HepG2 (cell line): Measurements from ENCODE around the gene TNFAIP8L2. TPM values are rescaled to one million over a fixed set of nuclear protein-coding genes. Genes with fewer than 3 reads are reported as not detected.
A peak's percentile ranks its signal among the peaks of the same experiment; 100 is the strongest.

ENCODE experiments used
- CEBPG ChIP-seq: IDR thresholded peaks from 2 replicates; pipeline ENCODE4 v1.6.1; 2016
- FOSL2 ChIP-seq: sonication (generic); formaldehyde crosslinking; IDR thresholded peaks from 2 replicates; pipeline ENCODE4 v1.4.0; 2020; ENCODE audit warnings: missing genetic modification reagents
- HES4 ChIP-seq: sonication (generic); formaldehyde crosslinking; IDR thresholded peaks from 2 replicates; pipeline ENCODE4 v1.9.0; 2021; ENCODE audit warnings: mild to moderate bottlenecking, missing genetic modification reagents, borderline replicate concordance
- HOXD1 ChIP-seq: sonication (generic); formaldehyde crosslinking; IDR thresholded peaks from 2 replicates; pipeline ENCODE4 v1.5.0; 2020; ENCODE audit warnings: missing genetic modification reagents
- NR2C2 ChIP-seq: sonication (generic); formaldehyde crosslinking; IDR thresholded peaks from 2 replicates; pipeline ENCODE4 v1.4.0; 2020; ENCODE audit warnings: missing genetic modification reagents, mild to moderate bottlenecking, moderate library complexity, borderline replicate concordance
- NRL ChIP-seq: sonication (generic); formaldehyde crosslinking; IDR thresholded peaks from 2 replicates; pipeline ENCODE4 v1.5.0; 2020; ENCODE audit warnings: missing genetic modification reagents, mild to moderate bottlenecking, moderate library complexity, borderline replicate concordance
- SNRNP70 ChIP-seq: fragments of 200-400 bp; formaldehyde crosslinking; IDR thresholded peaks from 2 replicates; pipeline ENCODE4 v1.6.1; 2017; ENCODE audit warnings: mild to moderate bottlenecking, low read depth, low read length, moderate library complexity
- ZNF101 ChIP-seq: sonication (generic); formaldehyde crosslinking; IDR thresholded peaks from 2 replicates; pipeline ENCODE4 v1.4.0; 2020; ENCODE audit warnings: mild to moderate bottlenecking, low read depth, missing genetic modification reagents, borderline replicate concordance
- ZNF24 ChIP-seq: fragments of 450-650 bp; IDR thresholded peaks from 2 replicates; pipeline ENCODE4 v1.6.1; 2017; ENCODE audit warnings: antibody characterized with exemption, mild to moderate bottlenecking
- ZNF30 ChIP-seq: sonication (generic); formaldehyde crosslinking; IDR thresholded peaks from 2 replicates; pipeline ENCODE4 v1.5.0; 2020; ENCODE audit warnings: mild to moderate bottlenecking, missing genetic modification reagents
- ZNF430 ChIP-seq: sonication (generic); formaldehyde crosslinking; IDR thresholded peaks from 2 replicates; pipeline ENCODE4 v1.9.0; 2021; ENCODE audit warnings: mild to moderate bottlenecking, missing genetic modification reagents
- ZNF569 ChIP-seq: sonication (generic); formaldehyde crosslinking; IDR thresholded peaks from 2 replicates; pipeline ENCODE4 v1.5.0; 2020; ENCODE audit warnings: mild to moderate bottlenecking, missing genetic modification reagents, moderate library complexity, borderline replicate concordance
- ZNF850 ChIP-seq: sonication (generic); formaldehyde crosslinking; conservative IDR thresholded peaks from 2 replicates; pipeline ENCODE4 v1.9.0; 2021; ENCODE audit warnings: mild to moderate bottlenecking, missing genetic modification reagents
- ZSCAN22 ChIP-seq: sonication (generic); formaldehyde crosslinking; IDR thresholded peaks from 2 replicates; pipeline ENCODE4 v1.4.0; 2020; ENCODE audit warnings: mild to moderate bottlenecking, missing genetic modification reagents
- polyA plus RNA-seq, 8 experiments: library from polyadenylated mRNA; depleted of rRNA in 3 of 8; stranded (reverse) in 7 of 8; unstranded in 1 of 8; fragments of >200 nt; fragmentation: Illumina TruSeq in 4 of 8; extraction: Trizol in 4 of 8; gene quantifications; 2 replicates each; pipeline versions ENCODE4 v1.2.1 to v1.2.3, GENCODE V29; 2011 to 2016; ENCODE audit warnings: low read depth in 4 of 8, missing spikeins in 1 of 8, mixed read lengths in 1 of 8; ENCODE audit not compliant: insufficient read depth in 1 of 8
- total RNA-seq, 5 experiments: library from RNA; depleted of rRNA; stranded (reverse); fragments of >200 nt; fragmentation: Illumina TruSeq; extraction: Trizol; gene quantifications; 2 replicates each; pipeline ENCODE4 v1.2.3, GENCODE V29; 2016; ENCODE audit warnings: low read depth in 1 of 5
- TF ChIP-seq, protein P1 (sequence below): sonication (generic); formaldehyde crosslinking; IDR thresholded peaks from 2 replicates; pipeline ENCODE4 v1.4.0; 2020; ENCODE audit warnings: missing genetic modification reagents
- TF ChIP-seq, protein P2 (sequence below): sonication (generic); formaldehyde crosslinking; IDR thresholded peaks from 2 replicates; pipeline ENCODE4 v1.4.0; 2020; ENCODE audit warnings: missing genetic modification reagents; ENCODE audit errors: not compliant biosample characterization
- TF ChIP-seq, protein P3 (sequence below): IDR thresholded peaks from 2 replicates; pipeline ENCODE4 v1.6.1; 2016; ENCODE audit warnings: mild to moderate bottlenecking

The TNFAIP8L2 gene
- total and polyA plus RNA-seq, 2 of the 13 experiments (the other 11 are each of a cell fraction or from before 2014, with no cell fraction given) = not detected

DNA sequence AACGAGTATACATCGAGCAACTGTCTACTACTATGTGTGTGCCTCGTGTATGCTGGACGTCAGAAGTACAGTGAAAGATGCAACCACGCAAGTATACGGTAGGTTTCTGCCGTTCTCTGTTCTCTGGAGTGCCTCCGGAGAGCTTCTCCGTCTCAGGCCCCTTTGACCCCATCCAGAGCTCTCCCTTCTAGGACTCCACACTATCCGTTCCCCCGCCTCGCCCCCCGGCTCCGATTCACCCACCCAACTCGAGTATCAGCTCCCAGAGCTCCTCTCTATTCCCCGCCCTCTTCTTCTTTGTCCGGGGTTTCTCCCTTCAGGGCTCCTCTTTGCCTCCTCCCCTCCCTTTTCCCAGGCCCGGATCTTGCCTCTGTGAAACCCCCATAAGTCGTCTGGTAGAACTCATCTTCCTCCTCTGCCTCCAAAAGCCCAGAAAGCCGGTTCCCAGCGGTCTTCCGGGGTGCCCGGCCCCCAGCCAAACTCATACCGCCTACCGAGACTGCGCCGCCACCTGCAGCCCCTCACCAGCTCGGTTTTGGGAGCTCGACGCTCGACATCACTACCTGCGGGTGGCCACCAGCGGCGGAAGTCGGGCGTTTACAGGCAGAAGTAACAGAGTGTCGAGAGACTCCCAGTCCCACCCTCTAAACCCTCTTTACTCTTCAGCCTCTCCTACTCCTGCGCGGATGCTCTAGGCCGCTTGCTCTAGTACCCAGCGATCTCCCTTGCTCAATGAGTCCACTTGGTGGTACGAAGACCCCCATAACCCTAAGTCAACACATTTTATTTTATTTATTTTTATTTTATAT lies 33.4 kb downstream of the TNFAIP8L2 start, which contains the start of gene VPS72 (continued):
- TF ChIP-seq, protein P1, sequence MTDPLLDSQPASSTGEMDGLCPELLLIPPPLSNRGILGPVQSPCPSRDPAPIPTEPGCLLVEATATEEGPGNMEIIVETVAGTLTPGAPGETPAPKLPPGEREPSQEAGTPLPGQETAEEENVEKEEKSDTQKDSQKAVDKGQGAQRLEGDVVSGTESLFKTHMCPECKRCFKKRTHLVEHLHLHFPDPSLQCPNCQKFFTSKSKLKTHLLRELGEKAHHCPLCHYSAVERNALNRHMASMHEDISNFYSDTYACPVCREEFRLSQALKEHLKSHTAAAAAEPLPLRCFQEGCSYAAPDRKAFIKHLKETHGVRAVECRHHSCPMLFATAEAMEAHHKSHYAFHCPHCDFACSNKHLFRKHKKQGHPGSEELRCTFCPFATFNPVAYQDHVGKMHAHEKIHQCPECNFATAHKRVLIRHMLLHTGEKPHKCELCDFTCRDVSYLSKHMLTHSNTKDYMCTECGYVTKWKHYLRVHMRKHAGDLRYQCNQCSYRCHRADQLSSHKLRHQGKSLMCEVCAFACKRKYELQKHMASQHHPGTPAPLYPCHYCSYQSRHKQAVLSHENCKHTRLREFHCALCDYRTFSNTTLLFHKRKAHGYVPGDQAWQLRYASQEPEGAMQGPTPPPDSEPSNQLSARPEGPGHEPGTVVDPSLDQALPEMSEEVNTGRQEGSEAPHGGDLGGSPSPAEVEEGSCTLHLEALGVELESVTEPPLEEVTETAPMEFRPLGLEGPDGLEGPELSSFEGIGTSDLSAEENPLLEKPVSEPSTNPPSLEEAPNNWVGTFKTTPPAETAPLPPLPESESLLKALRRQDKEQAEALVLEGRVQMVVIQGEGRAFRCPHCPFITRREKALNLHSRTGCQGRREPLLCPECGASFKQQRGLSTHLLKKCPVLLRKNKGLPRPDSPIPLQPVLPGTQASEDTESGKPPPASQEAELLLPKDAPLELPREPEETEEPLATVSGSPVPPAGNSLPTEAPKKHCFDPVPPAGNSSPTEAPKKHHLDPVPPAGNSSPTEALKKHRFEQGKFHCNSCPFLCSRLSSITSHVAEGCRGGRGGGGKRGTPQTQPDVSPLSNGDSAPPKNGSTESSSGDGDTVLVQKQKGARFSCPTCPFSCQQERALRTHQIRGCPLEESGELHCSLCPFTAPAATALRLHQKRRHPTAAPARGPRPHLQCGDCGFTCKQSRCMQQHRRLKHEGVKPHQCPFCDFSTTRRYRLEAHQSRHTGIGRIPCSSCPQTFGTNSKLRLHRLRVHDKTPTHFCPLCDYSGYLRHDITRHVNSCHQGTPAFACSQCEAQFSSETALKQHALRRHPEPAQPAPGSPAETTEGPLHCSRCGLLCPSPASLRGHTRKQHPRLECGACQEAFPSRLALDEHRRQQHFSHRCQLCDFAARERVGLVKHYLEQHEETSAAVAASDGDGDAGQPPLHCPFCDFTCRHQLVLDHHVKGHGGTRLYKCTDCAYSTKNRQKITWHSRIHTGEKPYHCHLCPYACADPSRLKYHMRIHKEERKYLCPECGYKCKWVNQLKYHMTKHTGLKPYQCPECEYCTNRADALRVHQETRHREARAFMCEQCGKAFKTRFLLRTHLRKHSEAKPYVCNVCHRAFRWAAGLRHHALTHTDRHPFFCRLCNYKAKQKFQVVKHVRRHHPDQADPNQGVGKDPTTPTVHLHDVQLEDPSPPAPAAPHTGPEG (CRISPR knock-in tag) = peak; percentile 80; the same call in 1 of the 2 replicates
- TF ChIP-seq ZSCAN22 (CRISPR knock-in tag) = no peak
- TF ChIP-seq ZNF24 = no peak
- TF ChIP-seq NRL (CRISPR knock-in tag) = 0 out of 2 replicates have a peak, but pooled peaks have one; percentile 77
- no peak for TF ChIP-seq ZNF101 (CRISPR knock-in tag)
- peak; percentile 23; the same call in 1 of the 2 replicates for TF ChIP-seq CEBPG (CRISPR knock-in tag)
- TF ChIP-seq, protein P2, sequence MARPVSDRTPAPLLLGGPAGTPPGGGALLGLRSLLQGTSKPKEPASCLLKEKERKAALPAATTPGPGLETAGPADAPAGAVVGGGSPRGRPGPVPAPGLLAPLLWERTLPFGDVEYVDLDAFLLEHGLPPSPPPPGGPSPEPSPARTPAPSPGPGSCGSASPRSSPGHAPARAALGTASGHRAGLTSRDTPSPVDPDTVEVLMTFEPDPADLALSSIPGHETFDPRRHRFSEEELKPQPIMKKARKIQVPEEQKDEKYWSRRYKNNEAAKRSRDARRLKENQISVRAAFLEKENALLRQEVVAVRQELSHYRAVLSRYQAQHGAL (CRISPR knock-in tag) = no peak
- TF ChIP-seq, protein P3, sequence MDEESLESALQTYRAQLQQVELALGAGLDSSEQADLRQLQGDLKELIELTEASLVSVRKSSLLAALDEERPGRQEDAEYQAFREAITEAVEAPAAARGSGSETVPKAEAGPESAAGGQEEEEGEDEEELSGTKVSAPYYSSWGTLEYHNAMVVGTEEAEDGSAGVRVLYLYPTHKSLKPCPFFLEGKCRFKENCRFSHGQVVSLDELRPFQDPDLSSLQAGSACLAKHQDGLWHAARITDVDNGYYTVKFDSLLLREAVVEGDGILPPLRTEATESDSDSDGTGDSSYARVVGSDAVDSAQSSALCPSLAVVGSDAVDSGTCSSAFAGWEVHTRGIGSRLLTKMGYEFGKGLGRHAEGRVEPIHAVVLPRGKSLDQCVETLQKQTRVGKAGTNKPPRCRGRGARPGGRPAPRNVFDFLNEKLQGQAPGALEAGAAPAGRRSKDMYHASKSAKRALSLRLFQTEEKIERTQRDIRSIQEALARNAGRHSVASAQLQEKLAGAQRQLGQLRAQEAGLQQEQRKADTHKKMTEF (CRISPR knock-in tag) = peak; percentile 83
- no peak for TF ChIP-seq SNRNP70
- peak; percentile 51 for TF ChIP-seq FOSL2
- 0 out of 2 replicates have a peak, but pooled peaks have one; percentile 15 for TF ChIP-seq HES4 (CRISPR knock-in tag)
- peak; percentile 54; the same call in 1 of the 2 replicates for TF ChIP-seq ZNF430 (CRISPR knock-in tag)
- TF ChIP-seq ZNF850 (CRISPR knock-in tag) = no peak
- TF ChIP-seq ZNF30 = no peak
- no peak for TF ChIP-seq ZNF569 (CRISPR knock-in tag)
- peak; percentile 76 for TF ChIP-seq NR2C2 (CRISPR knock-in tag)
- no peak for TF ChIP-seq HOXD1 (CRISPR knock-in tag)
